ENCODE results near the gene UBR4. TPM values are rescaled to one million over a fixed set of nuclear protein-coding genes. Genes with fewer than 3 reads are reported as not detected.

Gene UBR4
- total RNA-seq, 2 experiments from 2014 or later, result 116 to 125 TPM

DNA sequence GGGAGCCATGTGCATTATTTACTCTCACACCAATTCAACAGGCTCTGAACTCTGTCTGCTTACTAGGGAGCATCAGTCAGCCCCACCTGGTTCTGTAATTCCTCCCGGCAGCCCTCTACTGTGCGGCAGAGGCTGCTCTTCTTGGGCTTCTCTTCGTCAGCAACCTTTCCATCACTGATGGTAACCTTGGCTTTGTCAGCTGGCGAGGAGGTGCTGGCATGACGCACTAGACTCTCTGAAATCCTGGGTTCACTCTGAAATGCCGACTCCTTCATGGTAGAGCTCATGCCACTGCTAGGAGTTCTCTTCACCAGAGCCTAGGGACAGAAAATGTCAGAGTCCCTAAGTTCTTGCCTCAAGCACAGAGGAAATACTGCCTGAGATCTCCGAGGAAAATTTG, 49.2 kb downstream of the UBR4 start:
- H3K9me3 Mint-ChIP-seq, result no peaks in the 10 kb centered on the region
- no peak for ATAC-seq (ENCODE audit: poor library complexity)
- TF ChIP-seq, protein P1, sequence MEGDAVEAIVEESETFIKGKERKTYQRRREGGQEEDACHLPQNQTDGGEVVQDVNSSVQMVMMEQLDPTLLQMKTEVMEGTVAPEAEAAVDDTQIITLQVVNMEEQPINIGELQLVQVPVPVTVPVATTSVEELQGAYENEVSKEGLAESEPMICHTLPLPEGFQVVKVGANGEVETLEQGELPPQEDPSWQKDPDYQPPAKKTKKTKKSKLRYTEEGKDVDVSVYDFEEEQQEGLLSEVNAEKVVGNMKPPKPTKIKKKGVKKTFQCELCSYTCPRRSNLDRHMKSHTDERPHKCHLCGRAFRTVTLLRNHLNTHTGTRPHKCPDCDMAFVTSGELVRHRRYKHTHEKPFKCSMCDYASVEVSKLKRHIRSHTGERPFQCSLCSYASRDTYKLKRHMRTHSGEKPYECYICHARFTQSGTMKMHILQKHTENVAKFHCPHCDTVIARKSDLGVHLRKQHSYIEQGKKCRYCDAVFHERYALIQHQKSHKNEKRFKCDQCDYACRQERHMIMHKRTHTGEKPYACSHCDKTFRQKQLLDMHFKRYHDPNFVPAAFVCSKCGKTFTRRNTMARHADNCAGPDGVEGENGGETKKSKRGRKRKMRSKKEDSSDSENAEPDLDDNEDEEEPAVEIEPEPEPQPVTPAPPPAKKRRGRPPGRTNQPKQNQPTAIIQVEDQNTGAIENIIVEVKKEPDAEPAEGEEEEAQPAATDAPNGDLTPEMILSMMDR (IDR thresholded peaks at IDR 0.05), result no peak
- POLR2A ChIA-PET, result interaction anchor here (1.8 kb wide), 1 partner anchor 19 kb away, joined by 7 read pairs; no protein-coding TSS in a partner anchor
- H3K27me3 Mint-ChIP-seq, result no peaks in the 10 kb centered on the region
- H3K4me3 ChIP-seq (ENCODE audit: low read length), result no peak overlapping the region
- no peaks in the 10 kb centered on the region for H3K27me3 ChIP-seq (ENCODE audit: control insufficient read depth in 1 of 2, insufficient read depth in 2 of 2, low read length in 2 of 2)
- H3K27ac Mint-ChIP-seq, result no peak overlapping the region
- CTCF ChIA-PET, result interaction anchor here (0.6 to 0.7 kb wide), 2 partner anchors 419 to 1976 kb away, joined by 3 read pairs; no protein-coding TSS in a partner anchor
- H3K27ac ChIP-seq (ENCODE audit: low read depth in 1 of 2, low read length in 2 of 2), result no peak overlapping the region
- H3K36me3 ChIP-seq (ENCODE audit: insufficient read depth, low read length), result peaks cover 100% of the 10 kb centered on the region
- H3K36me3 Mint-ChIP-seq (ENCODE audit: low read depth), result peaks cover 98% of the 10 kb centered on the region
- no peaks in the 10 kb centered on the region for H3K4me1 ChIP-seq (ENCODE audit: insufficient read depth, low read length)
- intact Hi-C loops (cut with DNase I, micrococcal nuclease), result no loop called here
- no peak overlapping the region for H3K4me3 Mint-ChIP-seq
- H3K4me1 Mint-ChIP-seq (ENCODE audit: low read depth), result peaks cover 7% of the 10 kb centered on the region
- H3K9me3 ChIP-seq (ENCODE audit: control insufficient read depth in 1 of 2, insufficient read depth in 1 of 2, low read length in 2 of 2), result no peaks in the 10 kb centered on the region
- DNase-seq, result no peak

DNA sequence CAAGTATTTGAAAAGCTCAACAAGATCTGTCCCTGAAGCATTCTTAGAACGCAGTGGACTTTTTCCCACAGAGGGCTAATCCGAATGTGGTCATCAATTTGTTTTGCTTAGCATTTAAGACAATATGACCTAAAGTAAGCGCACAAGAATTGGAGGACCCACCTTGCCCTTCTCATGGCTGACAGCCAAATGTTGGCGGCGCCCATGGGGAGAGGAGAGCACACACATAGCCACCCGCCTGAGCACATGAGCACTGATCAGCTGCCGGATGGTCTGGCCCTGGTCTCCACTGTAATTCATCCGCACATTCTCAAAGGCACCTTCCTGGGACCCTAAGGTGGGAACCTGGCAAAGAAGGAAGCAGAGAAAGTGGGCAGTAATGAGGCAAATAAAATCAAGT, 52.4 kb downstream of the UBR4 start:
- H3K27ac ChIP-seq (ENCODE audit: low read depth in 1 of 2, low read length in 2 of 2), result no peak overlapping the region
- CTCF ChIA-PET, result interaction anchor here (1.4 kb wide), 1 partner anchor 55 kb away, joined by 3 read pairs; no protein-coding TSS in a partner anchor
- POLR2A ChIA-PET, result no interaction called here
- Mint-ChIP-seq H3K27me3 (no peaks in the 10 kb centered on the region), H3K9me3 (no peaks in the 10 kb centered on the region), H3K4me3 (no peak overlapping the region), H3K27ac (no peak overlapping the region), H3K36me3 (ENCODE audit: low read depth) (peaks cover 98% of the 10 kb centered on the region), H3K4me1 (ENCODE audit: low read depth) (peaks cover 7% of the 10 kb centered on the region)
- H3K4me3 ChIP-seq (ENCODE audit: low read length), result no peak overlapping the region
- no peak for DNase-seq
- intact Hi-C loops (cut with DNase I, micrococcal nuclease), result no loop called here
- H3K36me3 ChIP-seq (ENCODE audit: insufficient read depth, low read length), result peaks cover 100% of the 10 kb centered on the region
- H3K9me3 ChIP-seq (ENCODE audit: control insufficient read depth in 1 of 2, insufficient read depth in 1 of 2, low read length in 2 of 2), result no peaks in the 10 kb centered on the region
- TF ChIP-seq, protein P1 (IDR thresholded peaks at IDR 0.05), result no peak
- no peak for ATAC-seq (ENCODE audit: poor library complexity)
- no peaks in the 10 kb centered on the region for H3K4me1 ChIP-seq (ENCODE audit: insufficient read depth, low read length)
- H3K27me3 ChIP-seq (ENCODE audit: control insufficient read depth in 1 of 2, insufficient read depth in 2 of 2, low read length in 2 of 2), result no peaks in the 10 kb centered on the region

DNA sequence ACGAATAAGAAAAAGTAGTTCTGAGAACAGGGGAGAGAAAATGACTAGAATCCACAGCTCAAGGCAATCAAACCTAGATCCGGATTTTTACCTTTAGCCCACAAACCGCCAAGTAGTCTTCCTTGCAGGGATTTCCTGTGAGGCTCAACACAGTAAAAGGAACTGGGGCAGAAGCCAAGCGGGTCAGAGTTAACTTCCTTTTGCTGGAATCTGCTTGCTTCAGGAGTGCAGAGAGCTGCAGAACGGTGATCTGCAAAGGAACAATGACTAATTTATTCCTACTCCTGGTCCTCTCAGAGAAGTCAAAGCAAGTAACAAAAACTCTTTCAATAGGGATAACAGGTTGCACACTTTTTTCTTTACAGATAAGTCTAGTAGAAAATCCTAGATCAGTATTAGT, 53.4 kb downstream of the UBR4 start:
- intact Hi-C loops (cut with DNase I, micrococcal nuclease), result no loop called here
- Mint-ChIP-seq H3K36me3 (ENCODE audit: low read depth) (peaks cover 98% of the 10 kb centered on the region), H3K4me3 (no peak overlapping the region), H3K9me3 (no peaks in the 10 kb centered on the region), H3K27ac (no peak overlapping the region), H3K27me3 (no peaks in the 10 kb centered on the region), H3K4me1 (ENCODE audit: low read depth) (peaks cover 7% of the 10 kb centered on the region)
- H3K9me3 ChIP-seq (ENCODE audit: control insufficient read depth in 1 of 2, insufficient read depth in 1 of 2, low read length in 2 of 2), result no peaks in the 10 kb centered on the region
- DNase-seq (no peak), ATAC-seq (ENCODE audit: poor library complexity) (no peak)
- H3K4me1 ChIP-seq (ENCODE audit: insufficient read depth, low read length), result no peaks in the 10 kb centered on the region
- no peaks in the 10 kb centered on the region for H3K27me3 ChIP-seq (ENCODE audit: control insufficient read depth in 1 of 2, insufficient read depth in 2 of 2, low read length in 2 of 2)
- no peak overlapping the region for H3K27ac ChIP-seq (ENCODE audit: low read depth in 1 of 2, low read length in 2 of 2)
- TF ChIP-seq, protein P1 (IDR thresholded peaks at IDR 0.05), result no peak
- H3K4me3 ChIP-seq (ENCODE audit: low read length), result no peak overlapping the region
- peaks cover 100% of the 10 kb centered on the region for H3K36me3 ChIP-seq (ENCODE audit: insufficient read depth, low read length)
- ChIA-PET POLR2A (no interaction called here), CTCF (interaction anchor here (1.4 kb wide), 1 partner anchor 54 kb away, joined by 3 read pairs; no protein-coding TSS in a partner anchor)

Data from CD4-positive, alpha-beta T cell (primary cell).